Muscle layer of colon (tissue), 2 donors: Measurements from ENCODE around the gene EMC8.

Experiments used
- H3K27ac ChIP-seq: one replicate; pipeline ENCODE4 v1.7.0; 2013; ENCODE audit warnings: low read depth, mild to moderate bottlenecking, low read length, moderate library complexity
- H3K27me3 ChIP-seq, 2 donors: one replicate each; pipeline ENCODE4 v1.7.0; 2013; ENCODE audit warnings: low read length in 2 of 2, mild to moderate bottlenecking in 2 of 2; ENCODE audit not compliant: insufficient read depth in 2 of 2, control insufficient read depth in 1 of 2
- H3K36me3 ChIP-seq: one replicate; pipeline ENCODE4 v1.7.0; 2013; ENCODE audit warnings: mild to moderate bottlenecking, low read length; ENCODE audit not compliant: insufficient read depth
- H3K4me1 ChIP-seq: one replicate; pipeline ENCODE4 v1.7.0; 2013; ENCODE audit warnings: mild to moderate bottlenecking, low read length; ENCODE audit not compliant: insufficient read depth
- H3K4me3 ChIP-seq, 2 donors: one replicate each; pipeline ENCODE4 v1.7.0; 2013; ENCODE audit warnings: low read length in 2 of 2, low read depth in 1 of 2, mild to moderate bottlenecking in 1 of 2, moderate library complexity in 1 of 2
- H3K9ac ChIP-seq: one replicate; pipeline ENCODE4 v1.7.0; 2013; ENCODE audit warnings: low read length
- H3K9me3 ChIP-seq: one replicate; pipeline ENCODE4 v1.7.0; 2013; ENCODE audit warnings: mild to moderate bottlenecking, low read length
- donor health status: abdominal sarcoma.
- donor health status: Adenocarcinoma of cecum.

The EMC8 gene

DNA sequence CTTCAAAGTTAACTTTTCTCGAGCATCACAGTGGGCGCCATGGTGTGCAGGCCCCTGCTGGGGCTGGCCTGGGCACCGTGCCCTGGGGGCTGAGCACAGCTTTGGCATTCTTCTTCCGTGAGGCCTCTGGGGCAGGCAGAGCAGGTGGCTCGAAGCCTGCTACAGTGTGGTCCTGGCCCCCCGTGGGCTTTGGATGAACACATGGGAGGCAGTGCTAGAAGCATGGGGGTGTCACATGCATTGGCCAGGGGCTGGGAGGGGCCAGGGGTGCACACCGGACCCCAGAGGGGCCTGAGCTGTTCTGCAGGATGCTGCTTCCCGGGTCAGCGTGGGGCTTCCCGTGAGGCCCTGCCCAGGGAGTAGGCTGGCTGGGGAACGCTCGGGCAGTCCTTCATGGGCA, 36.4 kb downstream of the EMC8 start:
- no peaks in the 10 kb centered on the region for H3K27me3 ChIP-seq
- H3K4me3 ChIP-seq = no peak overlapping the region
- H3K9ac ChIP-seq = no peak overlapping the region
- H3K27ac ChIP-seq = no peak overlapping the region
- no peaks in the 10 kb centered on the region for H3K36me3 ChIP-seq
- H3K9me3 ChIP-seq = no peaks in the 10 kb centered on the region
- H3K4me1 ChIP-seq = no peaks in the 10 kb centered on the region

DNA sequence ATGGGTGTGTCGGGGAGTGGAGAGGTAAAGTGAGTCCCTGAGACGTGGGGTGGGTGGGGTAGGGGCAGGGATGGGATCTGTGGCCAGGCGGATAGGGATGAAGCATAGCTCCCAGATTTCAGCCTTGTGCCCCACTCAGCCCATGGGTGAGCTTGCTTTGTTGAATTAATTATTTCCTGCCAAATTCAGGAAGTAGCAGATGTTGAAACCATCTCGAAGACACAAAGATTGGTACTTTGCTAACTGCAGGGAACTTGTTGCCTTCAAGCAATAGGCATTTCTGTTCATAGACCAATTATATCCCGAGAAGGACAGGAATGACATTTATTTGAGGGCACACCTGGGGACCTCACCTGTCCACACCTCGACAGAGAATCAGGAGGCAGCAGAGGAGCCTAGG, 37.5 kb downstream of the EMC8 start:
- no peaks in the 10 kb centered on the region for H3K4me1 ChIP-seq
- no peak overlapping the region for H3K9ac ChIP-seq
- no peak overlapping the region for H3K4me3 ChIP-seq
- no peaks in the 10 kb centered on the region for H3K27me3 ChIP-seq
- H3K9me3 ChIP-seq = no peaks in the 10 kb centered on the region
- H3K36me3 ChIP-seq = no peaks in the 10 kb centered on the region
- no peak overlapping the region for H3K27ac ChIP-seq

DNA sequence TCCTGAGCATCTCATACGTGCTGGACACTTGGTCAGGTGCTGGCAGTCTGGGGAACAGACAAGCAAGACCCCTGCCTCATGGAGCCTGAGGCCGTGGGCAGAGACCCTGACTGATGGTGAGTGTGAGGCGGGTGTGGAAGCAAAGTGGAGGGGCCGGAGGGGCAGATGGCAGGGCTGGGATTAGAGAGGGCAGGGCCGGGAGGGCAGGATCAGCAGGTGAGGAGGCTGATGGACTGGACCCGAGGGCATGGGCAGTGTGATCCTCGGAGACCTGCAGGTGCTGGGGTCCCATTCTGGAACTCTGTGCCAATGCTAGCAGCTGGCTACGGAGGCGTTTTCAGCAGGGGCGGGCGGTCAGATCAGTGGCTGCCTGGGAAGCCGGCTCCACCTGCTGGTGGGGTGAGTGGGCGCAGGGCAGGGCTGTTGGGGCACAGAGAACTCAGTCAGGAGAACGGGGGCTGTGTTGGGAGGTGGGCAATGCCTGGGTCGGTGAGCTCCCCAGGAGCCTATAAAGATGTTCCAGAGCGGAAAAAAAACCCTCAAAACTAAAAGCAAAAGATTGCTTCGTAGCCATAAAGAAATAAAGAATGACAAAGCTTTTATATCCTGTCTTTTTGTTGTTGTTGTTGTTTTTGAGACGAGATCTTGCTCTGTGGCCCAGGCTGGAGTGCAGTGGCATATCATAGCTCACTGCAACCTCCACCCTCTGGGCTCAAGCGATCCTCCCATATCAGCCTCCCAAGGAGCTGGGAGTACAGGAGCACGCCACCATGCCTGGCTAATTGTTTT, 39.5 kb downstream of the EMC8 start:
- H3K9ac ChIP-seq = no peak overlapping the region
- no peaks in the 10 kb centered on the region for H3K9me3 ChIP-seq
- no peak overlapping the region for H3K4me3 ChIP-seq
- H3K36me3 ChIP-seq = no peaks in the 10 kb centered on the region
- no peaks in the 10 kb centered on the region for H3K4me1 ChIP-seq
- no peaks in the 10 kb centered on the region for H3K27me3 ChIP-seq
- no peak overlapping the region for H3K27ac ChIP-seq

DNA sequence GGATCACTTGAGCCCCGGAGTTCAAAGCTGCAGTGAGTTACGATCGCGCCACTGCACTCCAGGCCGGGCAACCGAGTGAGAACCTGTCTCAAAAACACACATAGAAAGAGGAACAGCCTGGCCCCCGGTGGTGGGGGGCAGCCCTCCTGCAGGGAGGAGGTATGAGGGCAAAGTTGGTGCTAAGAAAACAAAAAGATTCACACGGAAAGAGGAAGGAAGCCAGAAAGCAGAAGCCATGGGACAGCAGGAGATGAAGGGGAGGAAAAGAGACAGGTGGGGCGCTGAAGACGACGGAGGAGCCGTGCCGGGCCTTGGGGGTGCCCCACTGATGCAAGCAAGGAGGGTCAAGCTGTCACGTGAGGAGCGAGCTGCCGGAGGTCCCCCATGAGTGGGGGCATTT, 40.2 kb downstream of the EMC8 start:
- Histone ChIP-seq H3K9ac (no peak overlapping the region), H3K9me3 (no peaks in the 10 kb centered on the region), H3K4me1 (no peaks in the 10 kb centered on the region), H3K27me3 (no peaks in the 10 kb centered on the region), H3K4me3 (no peak overlapping the region), H3K27ac (no peak overlapping the region), H3K36me3 (no peaks in the 10 kb centered on the region)

DNA sequence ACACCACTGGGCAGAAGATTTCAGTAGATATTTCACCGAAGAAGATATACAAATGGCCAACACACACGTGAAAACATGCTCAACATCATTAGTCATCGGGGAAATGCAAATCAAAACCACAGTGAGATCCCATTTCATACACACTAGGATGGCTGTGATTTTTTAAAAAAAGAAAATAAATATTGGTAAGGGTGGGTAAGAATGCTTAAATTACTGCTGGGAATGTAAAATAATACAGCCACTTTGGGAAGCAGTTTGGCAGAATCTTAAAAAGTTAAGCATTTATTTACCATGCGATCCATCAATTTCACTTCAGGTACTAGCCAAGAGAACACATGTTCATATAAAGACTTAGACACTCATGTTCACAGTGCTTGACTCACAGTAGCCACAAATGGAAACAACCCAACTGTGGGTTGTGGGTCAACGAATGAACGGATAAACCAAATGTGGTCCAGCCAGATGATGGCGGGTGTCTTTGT, 42.0 kb downstream of the EMC8 start:
- H3K27ac ChIP-seq = no peak overlapping the region
- H3K9ac ChIP-seq = no peak overlapping the region
- H3K27me3 ChIP-seq = no peaks in the 10 kb centered on the region
- no peaks in the 10 kb centered on the region for H3K36me3 ChIP-seq
- H3K4me1 ChIP-seq = peaks cover 6% of the 10 kb centered on the region
- H3K9me3 ChIP-seq = no peaks in the 10 kb centered on the region
- no peak overlapping the region for H3K4me3 ChIP-seq

DNA sequence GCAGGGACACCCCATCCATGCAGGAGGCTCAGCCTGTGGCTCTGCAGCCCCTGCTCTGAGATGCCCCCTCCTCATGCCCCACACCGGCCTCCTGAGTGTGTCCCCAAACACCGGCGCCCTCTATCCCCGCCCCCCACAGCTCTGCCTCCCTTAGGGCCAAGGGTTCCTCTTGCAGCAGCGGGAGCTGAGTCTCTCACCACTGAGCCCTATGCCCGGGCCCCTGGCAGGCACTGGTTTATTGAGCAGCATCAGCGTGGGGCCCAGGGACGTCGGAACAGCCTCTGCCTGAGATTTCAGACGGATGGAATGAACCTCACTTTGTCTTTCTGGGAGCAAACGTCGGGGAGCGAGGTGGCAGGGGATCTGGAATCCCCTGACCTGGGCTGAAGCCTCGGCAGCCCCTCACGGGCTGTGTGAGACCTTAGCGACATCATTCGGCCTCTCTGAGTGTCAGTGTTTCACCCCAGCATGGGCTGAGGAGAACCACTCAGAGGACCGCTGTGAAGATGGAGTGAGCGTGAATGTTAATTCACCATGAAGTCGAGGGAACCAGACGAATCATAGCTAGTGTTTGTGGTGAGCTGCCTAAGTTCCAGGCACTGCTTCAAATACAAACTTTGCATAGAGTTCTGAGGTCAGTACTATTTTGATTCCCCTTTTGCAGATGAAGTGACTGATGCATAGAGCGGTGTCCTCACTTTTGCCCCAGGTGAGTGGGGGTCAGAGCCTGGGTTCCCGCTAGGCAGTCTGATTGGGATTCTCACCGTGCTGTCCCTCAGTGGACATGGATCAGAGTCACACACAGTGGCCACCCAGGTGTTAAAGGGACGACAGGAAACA, 43.2 kb downstream of the EMC8 start:
- Histone ChIP-seq H3K27me3 (no peaks in the 10 kb centered on the region), H3K36me3 (no peaks in the 10 kb centered on the region), H3K4me3 (no peak overlapping the region), H3K9me3 (no peaks in the 10 kb centered on the region), H3K27ac (no peak overlapping the region), H3K9ac (no peak overlapping the region), H3K4me1 (peaks cover 6% of the 10 kb centered on the region)

DNA sequence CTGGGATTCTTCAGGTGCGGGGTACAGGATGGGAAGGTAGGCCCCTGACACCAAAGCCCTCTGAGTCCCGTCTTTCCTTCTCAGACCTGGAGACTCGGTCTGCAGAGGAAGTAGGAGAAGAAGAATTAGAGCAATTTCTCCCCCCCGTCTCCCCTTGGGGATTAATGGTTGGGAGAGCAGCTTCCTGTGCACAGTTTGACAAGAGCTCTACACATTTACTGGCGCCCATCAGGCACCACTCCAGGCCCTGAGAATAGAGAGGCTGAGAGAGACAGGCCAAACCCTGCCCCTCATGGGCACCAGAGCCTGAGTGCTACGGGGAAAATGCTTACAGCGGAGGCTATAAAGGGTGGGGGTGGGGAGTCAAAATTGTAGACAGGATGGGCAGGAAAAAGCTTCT, 44.9 kb downstream of the EMC8 start:
- no peaks in the 10 kb centered on the region for H3K27me3 ChIP-seq
- no peak overlapping the region for H3K27ac ChIP-seq
- H3K4me1 ChIP-seq = peaks cover 14% of the 10 kb centered on the region
- no peaks in the 10 kb centered on the region for H3K36me3 ChIP-seq
- no peak overlapping the region for H3K9ac ChIP-seq
- H3K9me3 ChIP-seq = no peaks in the 10 kb centered on the region
- no peak overlapping the region for H3K4me3 ChIP-seq

DNA sequence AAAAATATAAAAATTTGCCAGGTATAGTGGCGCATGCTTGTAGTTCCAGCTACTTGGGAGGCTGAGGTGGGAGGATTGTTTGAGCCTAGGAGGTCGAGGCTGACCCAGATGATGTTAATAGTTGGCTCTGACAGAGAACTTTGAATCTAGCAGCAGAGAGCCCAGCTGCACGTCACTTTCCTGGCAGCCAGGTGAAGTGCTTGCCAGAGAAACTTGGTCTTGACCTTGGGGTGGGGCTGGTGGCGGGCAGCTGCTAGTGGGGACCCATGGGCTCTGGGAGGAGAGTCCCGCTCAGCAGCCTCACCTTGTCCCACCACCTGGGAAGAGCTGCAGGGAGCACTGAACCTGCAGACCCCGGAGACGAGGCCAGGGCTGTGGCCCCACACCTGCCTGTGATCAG, 45.4 kb downstream of the EMC8 start:
- no peaks in the 10 kb centered on the region for H3K9me3 ChIP-seq
- H3K27ac ChIP-seq = no peak overlapping the region
- H3K36me3 ChIP-seq = no peaks in the 10 kb centered on the region
- H3K4me1 ChIP-seq = peaks cover 15% of the 10 kb centered on the region
- no peaks in the 10 kb centered on the region for H3K27me3 ChIP-seq
- no peak overlapping the region for H3K4me3 ChIP-seq
- no peak overlapping the region for H3K9ac ChIP-seq

DNA sequence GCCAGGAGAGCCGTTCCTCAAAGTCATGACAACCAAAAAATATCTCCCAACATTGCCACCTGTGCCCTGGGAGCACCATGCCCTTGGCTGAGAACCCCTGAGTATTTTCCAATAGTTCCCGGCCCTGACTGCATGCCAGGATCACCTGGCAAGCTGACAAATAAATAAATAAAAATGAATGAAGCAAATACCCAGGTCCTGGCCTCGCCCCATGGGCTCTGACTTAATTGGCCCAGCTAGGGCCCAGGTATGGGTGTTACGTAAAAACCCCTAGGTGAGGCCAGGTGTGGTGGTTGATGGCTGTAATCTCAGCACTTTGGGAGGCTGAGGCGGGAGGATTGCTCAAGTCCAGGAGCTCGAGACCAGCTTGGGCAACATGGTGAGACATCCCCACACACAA, 45.8 kb downstream of the EMC8 start:
- Histone ChIP-seq H3K27ac (no peak overlapping the region), H3K4me3 (no peak overlapping the region), H3K27me3 (no peaks in the 10 kb centered on the region), H3K9me3 (no peaks in the 10 kb centered on the region), H3K36me3 (no peaks in the 10 kb centered on the region), H3K4me1 (peaks cover 15% of the 10 kb centered on the region), H3K9ac (no peak overlapping the region)

DNA sequence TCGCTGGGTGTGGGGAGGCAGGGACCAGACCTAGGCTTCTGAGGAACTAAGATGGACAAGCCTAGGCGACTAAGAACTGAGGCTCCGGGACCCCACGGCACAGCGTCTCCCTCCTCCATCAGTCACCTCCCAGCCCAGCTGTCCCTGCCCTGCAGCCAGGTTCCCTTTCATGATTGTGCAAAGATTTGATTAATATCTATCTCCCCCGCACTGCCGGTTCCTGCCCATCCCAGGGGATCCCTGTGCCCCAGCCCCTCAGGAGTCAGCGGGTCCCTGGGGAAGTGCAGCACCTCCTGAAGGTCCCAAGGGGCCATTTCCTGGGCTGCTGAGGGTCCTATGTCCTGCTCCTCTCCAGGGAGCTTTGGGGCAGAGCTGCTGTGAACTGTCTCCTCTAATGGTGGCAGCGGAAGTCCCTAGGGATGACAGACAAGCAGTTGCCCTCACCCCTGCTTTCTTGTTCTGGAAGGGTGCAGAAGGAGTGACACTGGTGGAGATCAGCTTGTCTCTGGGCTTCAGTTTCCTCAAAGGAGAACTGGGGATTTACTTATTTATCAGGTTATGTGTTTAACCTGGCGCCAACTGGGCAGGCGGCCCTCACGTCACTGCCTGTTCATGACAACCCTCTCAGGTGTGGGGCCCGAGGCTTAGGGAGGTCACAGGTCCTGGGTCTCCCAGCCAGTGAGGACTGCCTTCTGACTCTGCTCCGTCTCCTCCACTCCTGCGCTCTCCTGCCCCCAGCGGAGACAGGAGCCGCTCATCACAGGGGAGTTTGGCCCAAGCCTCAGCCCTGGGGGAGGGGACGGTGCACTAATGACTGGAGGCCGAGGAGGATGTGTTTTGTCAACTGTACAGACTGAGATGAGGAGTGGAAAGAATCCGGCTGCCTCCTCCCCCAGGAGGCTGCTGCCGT, 46.6 kb downstream of the EMC8 start:
- Histone ChIP-seq H3K4me3 (no peak overlapping the region), H3K36me3 (no peaks in the 10 kb centered on the region), H3K27ac (no peak overlapping the region), H3K4me1 (peaks cover 15% of the 10 kb centered on the region), H3K9ac (no peak overlapping the region), H3K27me3 (no peaks in the 10 kb centered on the region), H3K9me3 (no peaks in the 10 kb centered on the region)
